ENCODE results near the gene ARHGAP25. TPM values are rescaled to one million over a fixed set of nuclear protein-coding genes. Genes with fewer than 3 reads are reported as not detected.

Gene ARHGAP25
- total RNA-seq, 1 donor from 2014 or later: 9.6 TPM

DNA sequence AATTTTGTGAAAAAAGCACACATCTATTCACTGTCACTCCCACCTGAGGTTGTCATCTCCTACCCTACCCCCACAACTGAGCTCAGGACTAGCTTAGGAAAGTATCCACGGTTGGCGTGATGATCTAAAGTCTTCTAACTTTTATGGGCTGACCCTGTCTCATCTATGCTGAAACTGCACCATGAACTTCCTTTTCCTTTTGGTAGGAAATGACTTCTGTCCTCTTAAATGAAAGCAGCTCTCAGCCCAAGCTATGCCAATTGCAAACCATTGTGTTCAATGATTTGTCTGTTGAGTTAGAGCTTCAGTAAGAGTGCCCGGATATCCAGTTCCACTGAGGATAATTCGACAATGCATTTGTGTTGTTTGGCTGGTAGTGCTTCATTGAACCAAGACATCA is 52.7 kb downstream of the ARHGAP25 start:
- no peaks in the 10 kb centered on the region for H3K27me3 ChIP-seq
- intact Hi-C loops (cut with DNase I): no loop called here
- no peaks in the 10 kb centered on the region for H3K9me3 ChIP-seq
- no peak for DNase-seq (ENCODE audit: extremely low spot score in 2 of 2)
- H3K4me3 ChIP-seq: no peak overlapping the region
- H3K27ac ChIP-seq: no peak overlapping the region
- TF ChIP-seq POLR2A (IDR thresholded peaks at IDR 0.05) (no peak), POLR2AphosphoS5 (IDR thresholded peaks at IDR 0.05; ENCODE audit: insufficient read depth in 1 of 2, low read depth in 1 of 2) (no peak), CTCF (IDR thresholded peaks at IDR 0.05) (no peak)
- no peaks in the 10 kb centered on the region for H3K36me3 ChIP-seq
- no peaks in the 10 kb centered on the region for H3K4me1 ChIP-seq

DNA sequence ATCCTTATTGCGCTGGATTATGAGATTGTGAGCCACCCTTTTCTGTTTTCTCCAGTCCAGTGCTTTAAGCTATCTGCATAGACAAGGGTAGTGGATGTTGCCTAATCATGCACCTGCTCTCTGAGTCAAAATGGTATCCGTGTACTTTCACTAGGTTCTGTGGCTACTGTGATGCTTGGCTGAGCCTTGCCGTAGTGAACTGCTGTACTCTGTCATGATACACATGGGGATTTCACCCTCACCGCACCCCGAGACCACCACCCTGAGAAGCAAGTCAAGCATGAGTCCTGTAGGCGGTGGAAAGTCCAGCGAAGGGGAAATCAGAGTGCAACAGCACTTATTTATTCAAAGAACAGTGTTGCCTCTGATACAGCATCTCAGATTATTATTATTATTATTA is 55.0 kb downstream of the ARHGAP25 start:
- no peak for DNase-seq (ENCODE audit: extremely low spot score in 2 of 2)
- H3K27ac ChIP-seq: no peak overlapping the region
- H3K4me1 ChIP-seq: no peaks in the 10 kb centered on the region
- intact Hi-C loops (cut with DNase I): no loop called here
- H3K9me3 ChIP-seq: no peaks in the 10 kb centered on the region
- TF ChIP-seq POLR2AphosphoS5 (IDR thresholded peaks at IDR 0.05; ENCODE audit: insufficient read depth in 1 of 2, low read depth in 1 of 2): no peak
- no peaks in the 10 kb centered on the region for H3K27me3 ChIP-seq
- H3K4me3 ChIP-seq: no peak overlapping the region
- H3K36me3 ChIP-seq: no peaks in the 10 kb centered on the region

- H3K27ac ChIP-seq: no peak overlapping the region
- intact Hi-C loops (cut with DNase I): no loop called here
- TF ChIP-seq POLR2A (IDR thresholded peaks at IDR 0.05) (no peak), CTCF (IDR thresholded peaks at IDR 0.05) (no peak), POLR2AphosphoS5 (IDR thresholded peaks at IDR 0.05; ENCODE audit: insufficient read depth in 1 of 2, low read depth in 1 of 2) (no peak)
- no peaks in the 10 kb centered on the region for H3K27me3 ChIP-seq
- no peaks in the 10 kb centered on the region for H3K36me3 ChIP-seq
- H3K9me3 ChIP-seq: no peaks in the 10 kb centered on the region
- DNase-seq (ENCODE audit: extremely low spot score in 2 of 2): no peak
- H3K4me1 ChIP-seq: no peaks in the 10 kb centered on the region
- no peak overlapping the region for H3K4me3 ChIP-seq
Measured at GRCh38 chr2:68790600-68790999, 56.0 kb downstream of the ARHGAP25 start.

- H3K4me1 ChIP-seq: no peaks in the 10 kb centered on the region
- TF ChIP-seq POLR2AphosphoS5 (IDR thresholded peaks at IDR 0.05; ENCODE audit: insufficient read depth in 1 of 2, low read depth in 1 of 2) (no peak), POLR2A (IDR thresholded peaks at IDR 0.05) (no peak), CTCF (IDR thresholded peaks at IDR 0.05) (no peak)
- H3K36me3 ChIP-seq: no peaks in the 10 kb centered on the region
- H3K4me3 ChIP-seq: no peak overlapping the region
- no peaks in the 10 kb centered on the region for H3K9me3 ChIP-seq
- intact Hi-C loops (cut with DNase I): no loop called here
- no peaks in the 10 kb centered on the region for H3K27me3 ChIP-seq
- H3K27ac ChIP-seq: no peak overlapping the region
- DNase-seq (ENCODE audit: extremely low spot score in 2 of 2): no peak
Measured at GRCh38 chr2:68791914-68792313, 57.3 kb downstream of the ARHGAP25 start.

DNA sequence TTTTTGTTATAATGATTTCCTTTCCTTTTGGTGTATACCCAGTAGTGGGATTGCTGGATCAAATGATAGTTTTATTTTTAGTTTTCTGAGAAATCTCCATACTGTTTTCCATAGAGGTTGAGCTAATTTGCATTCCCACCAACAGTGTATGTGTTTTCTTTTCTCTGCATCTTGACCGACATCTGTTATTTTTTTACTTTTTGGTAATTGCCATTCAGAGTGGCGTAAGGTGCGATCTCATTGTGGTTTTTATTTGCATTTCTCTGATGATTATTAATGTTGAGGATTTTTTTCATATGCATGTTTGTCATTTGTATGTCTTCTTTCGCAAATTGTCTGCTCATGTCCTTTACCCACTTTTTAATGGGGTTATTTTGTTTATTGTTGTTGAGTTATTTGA is 58.1 kb downstream of the ARHGAP25 start:
- no peaks in the 10 kb centered on the region for H3K36me3 ChIP-seq
- intact Hi-C loops (cut with DNase I): no loop called here
- no peak overlapping the region for H3K4me3 ChIP-seq
- no peak overlapping the region for H3K27ac ChIP-seq
- no peak for TF ChIP-seq POLR2AphosphoS5 (IDR thresholded peaks at IDR 0.05; ENCODE audit: insufficient read depth in 1 of 2, low read depth in 1 of 2)
- no peak for TF ChIP-seq POLR2A (IDR thresholded peaks at IDR 0.05)
- TF ChIP-seq CTCF (IDR thresholded peaks at IDR 0.05): no peak
- DNase-seq (ENCODE audit: extremely low spot score in 2 of 2): no peak
- no peaks in the 10 kb centered on the region for H3K9me3 ChIP-seq
- no peaks in the 10 kb centered on the region for H3K27me3 ChIP-seq
- peaks cover 5% of the 10 kb centered on the region for H3K4me1 ChIP-seq

Measured in vagina (tissue), 2 donors.